H1 (cell line): ENCODE measurements around the gene ADGRV1. TPM values are rescaled to one million over a fixed set of nuclear protein-coding genes. Genes with fewer than 3 reads are reported as not detected.
A peak's percentile ranks its signal among the peaks of the same experiment; 100 is the strongest.

Source experiments
- CTCF ChIA-PET: fragments of 300-600 bp; sonication (Branson Sonifier 250); formaldehyde crosslinking; loops from one replicate; lab custom pipeline; 2021; ENCODE audit not compliant: partially characterized antibody; lab: Charles Lee
- POLR2A ChIA-PET: fragments of 300-600 bp; sonication (Branson Sonifier 250); formaldehyde crosslinking; loops from one replicate; lab custom pipeline; 2021; ENCODE audit warnings: inconsistent platforms; ENCODE audit not compliant: partially characterized antibody; lab: Charles Lee
- DNase-seq, 2 experiments: peaks; one replicate each; pipeline versions ENCODE4 v3.0.0 to v3.0.0-alpha.2; 2010 to 2022; ENCODE audit warnings: low spot score in 2 of 2, low read depth in 1 of 2, mixed read lengths in 1 of 2
- FAIRE-seq: peaks from 2 replicates; lab custom pipeline; 2011; peaks lifted over from hg19 to GRCh38; lab: Jason Lieb, UNC
- H2AFZ ChIP-seq: 2 replicates; pipeline ENCODE4 v1.8.1; 2012; ENCODE audit warnings: low read length, inconsistent platforms
- H2AK5ac ChIP-seq: 2 replicates; pipeline ENCODE4 v1.6.1; 2013; ENCODE audit warnings: low read depth, low read length
- H2BK120ac ChIP-seq: replicated peaks from 2 replicates; pipeline ENCODE3; 2013; ENCODE audit warnings: low read depth, low read length, inconsistent platforms
- H2BK12ac ChIP-seq: 2 replicates; pipeline ENCODE4 v1.6.1; 2013; ENCODE audit warnings: low read depth, low read length
- H2BK15ac ChIP-seq: 2 replicates; pipeline ENCODE4 v1.6.1; 2013; ENCODE audit warnings: low read length
- H2BK20ac ChIP-seq: 2 replicates; pipeline ENCODE4 v1.6.1; 2013; ENCODE audit warnings: low read length
- H2BK5ac ChIP-seq: 2 replicates; pipeline ENCODE4 v1.6.1; 2013; ENCODE audit warnings: low read depth, low read length
- H3K14ac ChIP-seq: 2 replicates; pipeline ENCODE4 v1.6.1; 2013; ENCODE audit warnings: inconsistent platforms; ENCODE audit not compliant: insufficient read length
- H3K18ac ChIP-seq: 2 replicates; pipeline ENCODE4 v1.6.1; 2013; ENCODE audit warnings: low read length; ENCODE audit errors: extremely low read depth
- H3K23ac ChIP-seq: 2 replicates; pipeline ENCODE4 v1.6.1; 2013; ENCODE audit warnings: inconsistent platforms; ENCODE audit not compliant: insufficient read length
- H3K23me2 ChIP-seq: 2 replicates; pipeline ENCODE4 v1.6.1; 2013; ENCODE audit warnings: low read depth, low read length
- H3K27ac ChIP-seq: 2 replicates; pipeline ENCODE4 v1.6.1; 2011; ENCODE audit warnings: low read depth, low read length, inconsistent platforms
- H3K27me3 ChIP-seq, 4 experiments: replicated peaks in 1 of 4; 1 replicate in 1 of 4; 2 replicates in 3 of 4; pipeline versions ENCODE4 v1.6.1 to v1.8.1; 2011 to 2013; ENCODE audit warnings: low read length in 3 of 4, mild to moderate bottlenecking in 3 of 4, inconsistent platforms in 2 of 4, mixed read lengths in 2 of 4, moderate library complexity in 1 of 4; ENCODE audit not compliant: control insufficient read depth in 3 of 4, insufficient read depth in 3 of 4; ENCODE audit errors: extremely low read depth in 1 of 4
- H3K36me3 ChIP-seq, 4 experiments: 2 replicates each; pipeline versions ENCODE4 v1.6.1 to v1.8.1; 2011 to 2013; ENCODE audit warnings: mild to moderate bottlenecking in 4 of 4, low read length in 3 of 4, moderate library complexity in 2 of 4, control low read depth in 1 of 4, inconsistent platforms in 1 of 4; ENCODE audit not compliant: insufficient read depth in 4 of 4, control insufficient read depth in 2 of 4
- H3K4ac ChIP-seq: replicated peaks from 2 replicates; pipeline ENCODE3; 2013; ENCODE audit warnings: low read length, low read depth, mixed read lengths, inconsistent platforms; ENCODE audit not compliant: insufficient read length
- H3K4me1 ChIP-seq, 4 experiments: replicated peaks in 1 of 4; 1 replicate in 1 of 4; 2 replicates in 3 of 4; pipeline versions ENCODE4 v1.6.1 to v1.8.1; 2011 to 2013; ENCODE audit warnings: low read length in 3 of 4, inconsistent platforms in 2 of 4, mixed read lengths in 1 of 4; ENCODE audit not compliant: insufficient read depth in 4 of 4, control insufficient read depth in 3 of 4
- H3K4me2 ChIP-seq, 2 experiments: 2 replicates each; pipeline versions ENCODE4 v1.6.1 to v1.8.1; 2011 to 2013; ENCODE audit warnings: low read depth in 2 of 2, low read length in 2 of 2, control low read depth in 1 of 2, inconsistent platforms in 1 of 2, mild to moderate bottlenecking in 1 of 2; ENCODE audit not compliant: insufficient read depth in 1 of 2
- H3K4me3 ChIP-seq, 4 experiments: fragments of 200-600, 300-600 bp in 1 of 4; sonication (generic), shearing (Covaris generic), sonication (Bioruptor Twin) in 1 of 4; 2 replicates each; pipeline versions ENCODE4 v1.5.1 to v1.8.1; 2011 to 2016; ENCODE audit warnings: low read length in 4 of 4, low read depth in 3 of 4, control low read depth in 2 of 4, inconsistent platforms in 2 of 4, mild to moderate bottlenecking in 2 of 4, mixed read lengths in 1 of 4, moderate library complexity in 1 of 4; ENCODE audit not compliant: insufficient read depth in 2 of 4; ENCODE audit errors: extremely low read depth in 1 of 4
- H3K56ac ChIP-seq: replicated peaks from 2 replicates; pipeline ENCODE3; 2013; ENCODE audit warnings: low read depth, mild to moderate bottlenecking, mixed read lengths, low read length, inconsistent platforms; ENCODE audit not compliant: insufficient read length
- H3K79me1 ChIP-seq: 2 replicates; pipeline ENCODE4 v1.6.1; 2013; ENCODE audit warnings: low read depth, low read length, control low read depth
- H3K79me2 ChIP-seq, 2 experiments: 2 replicates each; pipeline versions ENCODE4 v1.6.1 to v1.8.1; 2012 to 2013; ENCODE audit warnings: low read length in 2 of 2, mild to moderate bottlenecking in 2 of 2, inconsistent platforms in 1 of 2; ENCODE audit not compliant: insufficient read depth in 2 of 2, control insufficient read depth in 1 of 2
- H3K9ac ChIP-seq, 4 experiments: replicated peaks in 1 of 4; 1 replicate in 1 of 4; 2 replicates in 3 of 4; pipeline versions ENCODE4 v1.6.1 to v1.8.1; 2011 to 2013; ENCODE audit warnings: low read depth in 3 of 4, low read length in 3 of 4, control low read depth in 2 of 4, mild to moderate bottlenecking in 2 of 4, moderate library complexity in 2 of 4, inconsistent platforms in 1 of 4; ENCODE audit errors: extremely low read depth in 1 of 4
- H3K9me3 ChIP-seq, 2 experiments: 2 replicates each; pipeline versions ENCODE4 v1.6.1 to v1.8.1; 2012 to 2013; ENCODE audit warnings: mild to moderate bottlenecking in 2 of 2, moderate library complexity in 2 of 2, control low read depth in 1 of 2, inconsistent platforms in 1 of 2, low read depth in 1 of 2, low read length in 1 of 2, mixed read lengths in 1 of 2; ENCODE audit not compliant: insufficient read depth in 2 of 2
- H4K20me1 ChIP-seq, 2 experiments: replicated peaks in 1 of 2; 2 replicates each; pipeline versions ENCODE3 to v1.8.1; 2011 to 2013; ENCODE audit warnings: inconsistent platforms in 2 of 2, low read length in 2 of 2, mild to moderate bottlenecking in 1 of 2; ENCODE audit not compliant: insufficient read depth in 2 of 2, control insufficient read depth in 1 of 2
- H4K5ac ChIP-seq: 2 replicates; pipeline ENCODE4 v1.6.1; 2013; ENCODE audit warnings: low read length, low read depth, mixed read lengths, inconsistent platforms; ENCODE audit not compliant: insufficient read length
- H4K8ac ChIP-seq: 2 replicates; pipeline ENCODE4 v1.8.0; 2013; ENCODE audit warnings: mild to moderate bottlenecking, moderate library complexity, low read length, inconsistent platforms; ENCODE audit not compliant: insufficient read depth; ENCODE audit errors: extremely low read depth
- H4K91ac ChIP-seq: replicated peaks from 2 replicates; pipeline ENCODE3; 2013; ENCODE audit warnings: low read length, mixed read lengths, inconsistent platforms; ENCODE audit not compliant: insufficient read length
- BACH1 ChIP-seq: IDR thresholded peaks from 2 replicates; pipeline ENCODE4 v1.6.1; 2012; ENCODE audit warnings: low read length, improper control_type of control experiment
- BCL11A ChIP-seq, 2 experiments: IDR thresholded peaks; one replicate each; pipeline ENCODE4 v1.6.1; 2011; ENCODE audit warnings: low read depth in 2 of 2, low read length in 2 of 2, mild to moderate bottlenecking in 2 of 2
- BRCA1 ChIP-seq: IDR thresholded peaks from 2 replicates; pipeline ENCODE4 v1.6.1; 2012; ENCODE audit warnings: low read depth, low read length, improper control_type of control experiment
- CREB1 ChIP-seq: IDR thresholded peaks from 2 replicates; pipeline ENCODE4 v1.6.1; 2012; ENCODE audit warnings: inconsistent platforms
- E2F6 ChIP-seq: IDR thresholded peaks from 2 replicates; pipeline ENCODE4 v1.6.1; 2012; ENCODE audit warnings: inconsistent platforms
- EGR1 ChIP-seq: IDR thresholded peaks from 2 replicates; pipeline ENCODE4 v1.6.1; 2011; ENCODE audit warnings: low read depth, low read length, borderline replicate concordance
- GTF2F1 ChIP-seq: IDR thresholded peaks from 2 replicates; pipeline ENCODE4 v1.6.1; 2012; ENCODE audit warnings: low read depth, low read length, improper control_type of control experiment, borderline replicate concordance
- MAX ChIP-seq: IDR thresholded peaks from 2 replicates; pipeline ENCODE4 v1.6.1; 2012; ENCODE audit warnings: inconsistent platforms
- SP4 ChIP-seq: IDR thresholded peaks from 2 replicates; pipeline ENCODE4 v1.6.1; 2012; ENCODE audit warnings: low read length, inconsistent platforms
- TAF1 ChIP-seq: IDR thresholded peaks from 2 replicates; pipeline ENCODE4 v1.6.1; 2011; ENCODE audit warnings: mild to moderate bottlenecking, low read depth, low read length
- USF2 ChIP-seq: IDR thresholded peaks from 2 replicates; pipeline ENCODE4 v1.6.1; 2011; ENCODE audit warnings: low read length, improper control_type of control experiment
- ZNF274 ChIP-seq: IDR thresholded peaks from 2 replicates; pipeline ENCODE4 v1.7.0; 2012; ENCODE audit warnings: low read length, borderline replicate concordance; ENCODE audit errors: extremely low read depth
- WGBS, 2 experiments: shearing (Covaris generic) in 1 of 2; methylation state at CpG; one replicate each; pipeline versions ENCODE4 v1.1.6 to v1.1.7; 2013 to 2015; ENCODE audit warnings: low lambda C conversion rate in 2 of 2, mixed read lengths in 2 of 2, inconsistent platforms in 1 of 2, low coverage in 1 of 2, missing lambda C conversion rate in 1 of 2; ENCODE audit not compliant: insufficient replicate concordance in 2 of 2, insufficient coverage in 1 of 2, insufficient read length in 1 of 2; ENCODE audit errors: extremely low coverage in 1 of 2, missing lambda C conversion rate in 1 of 2; 5-methylcytosine and 5-hydroxymethylcytosine counted together
- polyA plus RNA-seq, 7 experiments: library from polyadenylated mRNA; depleted of rRNA in 3 of 7; stranded (reverse) in 5 of 7; unstranded in 2 of 7; fragments of >200 nt in 5 of 7; fragments of 200-250 nt in 2 of 7; gene quantifications; 1 replicate in 5 of 7; 2 replicates in 1 of 7; 4 replicates in 1 of 7; pipeline versions ENCODE4 v1.2.1 to v1.2.3, GENCODE V29; 2011 to 2013; ENCODE audit warnings: missing spikeins in 2 of 7, mixed read lengths in 2 of 7
- total RNA-seq: library from RNA; stranded (reverse); fragmentation: NEBNext Ultra II Directional; extraction: Animal tissue kit (Norgen Biotek cat#: 25700); gene quantifications from 2 replicates; pipeline ENCODE4 v1.2.1, GENCODE V29; 2021

The ADGRV1 gene
- total and polyA plus RNA-seq, 2 of the 8 experiments (the other 6 are each of a cell fraction or from before 2014, with no cell fraction given), result 53.1 to 62.2 TPM

DNA sequence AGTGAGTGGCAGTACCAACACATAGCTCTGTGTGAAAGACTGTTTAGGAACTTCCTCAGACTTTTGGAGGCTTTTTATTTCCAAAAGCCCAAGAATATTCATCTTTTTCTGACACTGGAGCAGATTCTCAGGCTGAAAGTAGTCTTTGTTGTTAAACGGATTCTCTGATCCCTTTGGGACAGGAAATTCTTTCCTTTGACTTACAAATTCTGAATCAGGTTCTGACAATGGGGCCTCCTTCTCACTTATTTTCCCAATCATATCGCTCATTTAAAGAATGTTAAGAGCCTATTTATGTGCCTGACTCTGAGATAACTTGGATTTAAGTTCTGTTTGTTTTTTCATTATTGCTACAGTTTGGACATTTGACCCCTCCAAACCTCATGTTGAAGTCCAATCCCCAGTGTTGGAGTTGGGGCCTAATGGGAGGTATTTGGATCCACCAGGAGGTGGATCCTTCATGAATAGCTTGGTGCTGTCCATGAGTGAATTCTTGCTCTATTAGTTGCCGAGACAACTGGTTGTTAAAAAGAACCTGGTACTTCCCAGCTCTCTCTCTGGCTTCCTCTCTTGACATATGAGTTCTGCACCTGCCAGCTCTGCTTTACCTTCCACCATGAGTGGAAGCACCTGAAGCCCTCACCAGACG lies 4.1 kb upstream of the ADGRV1 start:
- Histone ChIP-seq H3K4me3 (peak overlapping the region in 1 of 4 experiments; percentile 9; a peak in 1 of 8 replicates), H3K9me3 (no peaks in the 10 kb centered on the region), H2BK15ac (no peak overlapping the region), H3K18ac (no peak overlapping the region; the same call in 1 of the 2 replicates), H4K91ac (no peak overlapping the region), H3K27me3 (no peaks in the 10 kb centered on the region), H2AFZ (no peak overlapping the region), H3K4ac (no peak overlapping the region), H2BK12ac (no peak overlapping the region), H2BK120ac (peak overlapping the region; percentile 59), H3K79me1 (no peaks in the 10 kb centered on the region), H2BK5ac (no peak overlapping the region), H3K14ac (no peak overlapping the region), H4K20me1 (no peaks in the 10 kb centered on the region), H3K23ac (no peak overlapping the region), H2AK5ac (no peak overlapping the region), H3K79me2 (peaks cover 0 to 5% of the 10 kb centered on the region in 2 experiments; a peak in 3 of 4 replicates), H4K5ac (peak overlapping the region; percentile 16), H3K4me2 (peak overlapping the region; percentile 17 to 27; a peak in 1 of 4 replicates), H3K27ac (no peak overlapping the region), H3K9ac (no peak overlapping the region), H3K36me3 (no peaks in the 10 kb centered on the region), H3K56ac (no peak overlapping the region), H3K23me2 (peaks cover 5% of the 10 kb centered on the region; the same call in 1 of the 2 replicates), H4K8ac (no peak overlapping the region), H3K4me1 (peaks cover 3 to 14% (median 8%) of the 10 kb centered on the region in 4 experiments; a peak in 6 of 7 replicates), H2BK20ac (peak overlapping the region; percentile 87)
- FAIRE-seq, result no peak
- ChIA-PET POLR2A (interaction anchor here (1.8 kb wide), 1 partner anchor 9 kb away, joined by 6 read pairs; no protein-coding TSS in a partner anchor), CTCF (interaction anchor here (1.5 kb wide), 1 partner anchor 50 kb away, joined by 4 read pairs; no protein-coding TSS in a partner anchor)
- TF ChIP-seq SP4, result no peak
- no peak for TF ChIP-seq BACH1
- TF ChIP-seq USF2, result no peak
- no peak for TF ChIP-seq BCL11A (IDR thresholded peaks at IDR 0.05; ENCODE audit: low read depth in 2 of 2, low read length in 2 of 2)
- TF ChIP-seq MAX, result no peak
- no peak for TF ChIP-seq E2F6
- TF ChIP-seq EGR1, result no peak
- no peak for TF ChIP-seq GTF2F1
- no peak for TF ChIP-seq CREB1
- no peak for TF ChIP-seq ZNF274
- no peak for TF ChIP-seq TAF1
- no peak for TF ChIP-seq BRCA1
- 58% methylated on average over 4 of the region's 4 CpGs; no CpG with 5 or more reads in 1 of the 2 experiments for WGBS, 2 experiments
- DNase-seq, result no peak
